ENCODE data around the gene VGF.
"Not testable (repeated sequence)": the region's sequence is repeated elsewhere in the genome, so short reads cannot be mapped to it uniquely, and the experiment has no call there.

The VGF gene

DNA sequence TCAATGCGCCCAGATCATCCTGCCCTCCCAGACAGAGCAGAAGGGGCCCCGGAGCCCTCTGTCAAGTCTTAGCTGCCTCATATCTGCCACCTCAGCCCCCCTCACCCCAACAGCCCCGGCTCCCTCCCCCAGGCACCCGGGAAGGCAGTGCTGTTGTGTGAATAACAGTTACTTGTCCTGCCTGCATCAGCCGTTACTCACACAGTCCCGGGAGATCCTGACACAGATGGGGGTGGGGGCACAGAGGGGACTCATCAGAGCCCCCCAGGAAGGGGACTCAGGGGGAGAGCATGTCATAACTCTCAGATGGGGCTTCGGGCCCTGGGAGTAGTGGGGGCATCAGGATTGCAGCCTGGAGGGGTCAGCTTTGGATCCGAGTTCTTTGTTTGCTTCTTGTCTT lies 50.9 kb downstream of the VGF start:
- DNase-seq, result no peak

DNA sequence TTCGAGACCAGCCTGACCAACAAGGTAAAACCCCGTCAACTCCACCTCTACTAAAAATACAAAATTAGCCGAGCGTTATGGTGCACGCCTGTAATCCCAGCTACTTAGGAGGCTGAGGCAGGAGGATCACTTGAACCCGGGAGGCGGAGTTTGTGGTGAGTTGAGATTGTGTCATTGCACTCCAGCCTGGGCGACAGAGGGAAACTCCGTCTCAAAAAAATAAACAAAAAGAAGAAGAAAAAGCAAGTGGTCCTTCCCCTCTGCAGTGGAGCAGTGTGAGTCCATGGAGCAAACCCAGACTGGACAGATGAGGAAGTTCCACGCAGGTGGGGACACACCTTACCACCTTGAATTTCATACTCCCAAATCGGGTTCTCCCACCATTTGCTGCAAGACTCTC lies 51.5 kb downstream of the VGF start:
- no peak for DNase-seq

DNA sequence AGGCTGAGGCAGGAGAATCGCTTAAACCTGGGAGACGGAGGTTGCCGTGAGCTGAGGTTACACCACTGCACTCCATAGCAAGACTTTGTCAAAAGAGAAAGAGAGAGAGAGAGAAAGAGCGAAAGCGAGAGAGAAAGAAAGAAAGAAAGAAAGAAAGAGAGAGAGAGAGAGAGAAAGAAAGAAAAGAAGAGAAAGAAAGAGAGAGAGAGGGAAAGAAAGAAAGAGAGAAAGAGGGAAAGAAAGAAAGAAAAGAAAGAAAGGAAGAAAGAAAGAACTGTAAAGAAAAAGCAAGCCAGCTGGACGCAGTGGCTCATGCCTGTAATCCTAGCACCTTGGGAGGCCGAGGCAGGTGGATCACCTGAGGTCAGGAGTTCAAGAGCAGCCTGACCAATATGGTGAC lies 52.2 kb downstream of the VGF start:
- DNase-seq, result not testable (repeated sequence)
